ENCODE measurements around the gene TNFSF13. TPM values are rescaled to one million over a fixed set of nuclear protein-coding genes. Genes with fewer than 3 reads are reported as not detected.
A peak's percentile ranks its signal among the peaks of the same experiment; 100 is the strongest.

TNFSF13 gene
- total and polyA plus RNA-seq, 2 of the 8 experiments (the other 6 are each of a cell fraction or from before 2014, with no cell fraction given), result 2.1 to 2.6 TPM

GRCh38 chr17:7562208-7562605 is 3.7 kb downstream of the TNFSF13 start:
- Histone ChIP-seq H3K4me2 (ENCODE audit: insufficient read depth in 1 of 2, low read depth in 2 of 2, low read length in 2 of 2) (peak overlapping the region; percentile 49 to 96), H2AK5ac (ENCODE audit: low read depth, low read length) (no peak overlapping the region), H3K4me1 (replicated peaks in 1 of 4; ENCODE audit: control insufficient read depth in 3 of 4, insufficient read depth in 4 of 4, low read length in 3 of 4) (peaks cover 11 to 37% (median 20%) of the 10 kb centered on the region in 4 experiments), H3K18ac (ENCODE audit: extremely low read depth, low read length) (no peak overlapping the region), H2BK20ac (ENCODE audit: low read length) (no peak overlapping the region), H4K20me1 (replicated peaks in 1 of 2; ENCODE audit: control insufficient read depth in 1 of 2, insufficient read depth in 2 of 2, low read length in 2 of 2) (peaks cover 0 to 1% of the 10 kb centered on the region in 2 experiments), H2BK120ac (replicated peaks; ENCODE audit: low read depth, low read length) (no peak overlapping the region), H3K79me1 (ENCODE audit: low read depth, low read length) (peaks cover 11% of the 10 kb centered on the region), H3K56ac (replicated peaks; ENCODE audit: insufficient read length, low read depth, low read length) (peak overlapping the region; percentile 48), H3K79me2 (ENCODE audit: control insufficient read depth in 1 of 2, insufficient read depth in 2 of 2, low read length in 2 of 2) (peaks cover 4 to 26% of the 10 kb centered on the region in 2 experiments; a peak in 3 of 4 replicates), H3K27me3 (replicated peaks in 1 of 4; ENCODE audit: control insufficient read depth in 3 of 4, extremely low read depth in 1 of 4, insufficient read depth in 3 of 4, low read length in 3 of 4) (no peaks in the 10 kb centered on the region), H3K23ac (ENCODE audit: insufficient read length) (no peak overlapping the region), H4K91ac (replicated peaks; ENCODE audit: insufficient read length, low read length) (no peak overlapping the region), H3K9me3 (ENCODE audit: insufficient read depth in 2 of 2, low read depth in 1 of 2, low read length in 1 of 2) (no peaks in the 10 kb centered on the region), H2BK5ac (ENCODE audit: low read depth, low read length) (no peak overlapping the region), H4K5ac (ENCODE audit: insufficient read length, low read depth, low read length) (no peak overlapping the region), H3K27ac (ENCODE audit: low read depth, low read length) (peak overlapping the region; percentile 48; the same call in 1 of the 2 replicates), H2BK15ac (ENCODE audit: low read length) (no peak overlapping the region), H3K4me3 (ENCODE audit: extremely low read depth in 1 of 4, insufficient read depth in 2 of 4, low read depth in 3 of 4, low read length in 4 of 4) (peak overlapping the region; percentile 69 to 96 (median 78)), H3K14ac (ENCODE audit: insufficient read length) (no peak overlapping the region), H4K8ac (ENCODE audit: extremely low read depth, insufficient read depth, low read length) (peak overlapping the region; percentile 92; the same call in 1 of the 2 replicates), H3K36me3 (ENCODE audit: control insufficient read depth in 2 of 4, insufficient read depth in 4 of 4, low read length in 3 of 4) (peaks cover 22 to 38% (median 27%) of the 10 kb centered on the region in 4 experiments), H3K9ac (replicated peaks in 1 of 4; ENCODE audit: extremely low read depth in 1 of 4, low read depth in 3 of 4, low read length in 3 of 4) (peak overlapping the region; percentile 63 to 82 (median 74); a peak in 6 of 7 replicates), H2BK12ac (ENCODE audit: low read depth, low read length) (no peak overlapping the region), H3K23me2 (ENCODE audit: low read depth, low read length) (peaks cover 6% of the 10 kb centered on the region; the same call in 1 of the 2 replicates), H3K4ac (replicated peaks; ENCODE audit: insufficient read length, low read depth, low read length) (no peak overlapping the region), H2AFZ (ENCODE audit: low read length) (no peak overlapping the region)
- ChIA-PET CTCF (ENCODE audit: partially characterized antibody) (interaction anchor here (0.7 to 12.7 kb wide), 8 partner anchors 9 to 63 kb away, joined by 3 to 251 read pairs (median 8); partner anchors contain the start of genes MPDU1, SOX15 and TNFSF12), POLR2A (ENCODE audit: partially characterized antibody) (interaction anchor here (0.6 to 37.5 kb wide), 15 partner anchors 16 to 253 kb away, joined by 3 to 1144 read pairs (median 4); partner anchors contain the start of genes CD68, EFNB3, GPS2 and MPDU1)
- DNase-seq (ENCODE audit: low read depth in 1 of 2, low spot score in 2 of 2), result no peak
- TF ChIP-seq RBBP5 (IDR thresholded peaks at IDR 0.05; ENCODE audit: borderline replicate concordance, low read depth, low read length) (no peak), SRF (IDR thresholded peaks at IDR 0.05; ENCODE audit: low read depth, low read length) (no peak), NANOG (IDR thresholded peaks at IDR 0.05; ENCODE audit: insufficient read depth, low read depth, low read length, poor library complexity, severe bottlenecking) (no peak), ZNF274 (IDR thresholded peaks at IDR 0.05; ENCODE audit: borderline replicate concordance, extremely low read depth, low read length) (no peak), POLR2A (IDR thresholded peaks at IDR 0.05; ENCODE audit: control extremely low read depth in 1 of 2, low read depth in 2 of 2, low read length in 2 of 2) (no peak; a peak in 1 of 3 replicates), SP1 (IDR thresholded peaks at IDR 0.05; ENCODE audit: low read depth, low read length) (no peak), TBP (IDR thresholded peaks at IDR 0.05; ENCODE audit: low read depth, low read length) (no peak), EP300 (IDR thresholded peaks at IDR 0.05; ENCODE audit: borderline replicate concordance in 1 of 2, low read depth in 2 of 2, low read length in 2 of 2) (no peak), SAP30 (IDR thresholded peaks at IDR 0.05; ENCODE audit: insufficient read depth, insufficient replicate concordance, low read length) (peak; percentile 53), KDM1A (IDR thresholded peaks at IDR 0.05; ENCODE audit: borderline replicate concordance, low read length) (no peak), KDM5A (IDR thresholded peaks at IDR 0.05; ENCODE audit: low read length) (0 out of 2 replicates have a peak, but pooled peaks have one; percentile 3)
- WGBS, 2 experiments (ENCODE audit: extremely low coverage in 1 of 2, insufficient coverage in 1 of 2, insufficient read length in 1 of 2, insufficient replicate concordance in 2 of 2, low coverage in 1 of 2, low lambda C conversion rate in 2 of 2, missing lambda C conversion rate in 1 of 2), result 5% methylated on average over 24 of the region's 28 CpGs; no CpG with 5 or more reads in 1 of the 2 experiments
- FAIRE-seq, result no peak

Measured in H1 (cell line).